ENCODE data around the gene TPPP2.
"Not testable (repeated sequence)": the region's sequence is repeated elsewhere in the genome, so short reads cannot be mapped to it uniquely, and the experiment has no call there.

The TPPP2 gene

DNA sequence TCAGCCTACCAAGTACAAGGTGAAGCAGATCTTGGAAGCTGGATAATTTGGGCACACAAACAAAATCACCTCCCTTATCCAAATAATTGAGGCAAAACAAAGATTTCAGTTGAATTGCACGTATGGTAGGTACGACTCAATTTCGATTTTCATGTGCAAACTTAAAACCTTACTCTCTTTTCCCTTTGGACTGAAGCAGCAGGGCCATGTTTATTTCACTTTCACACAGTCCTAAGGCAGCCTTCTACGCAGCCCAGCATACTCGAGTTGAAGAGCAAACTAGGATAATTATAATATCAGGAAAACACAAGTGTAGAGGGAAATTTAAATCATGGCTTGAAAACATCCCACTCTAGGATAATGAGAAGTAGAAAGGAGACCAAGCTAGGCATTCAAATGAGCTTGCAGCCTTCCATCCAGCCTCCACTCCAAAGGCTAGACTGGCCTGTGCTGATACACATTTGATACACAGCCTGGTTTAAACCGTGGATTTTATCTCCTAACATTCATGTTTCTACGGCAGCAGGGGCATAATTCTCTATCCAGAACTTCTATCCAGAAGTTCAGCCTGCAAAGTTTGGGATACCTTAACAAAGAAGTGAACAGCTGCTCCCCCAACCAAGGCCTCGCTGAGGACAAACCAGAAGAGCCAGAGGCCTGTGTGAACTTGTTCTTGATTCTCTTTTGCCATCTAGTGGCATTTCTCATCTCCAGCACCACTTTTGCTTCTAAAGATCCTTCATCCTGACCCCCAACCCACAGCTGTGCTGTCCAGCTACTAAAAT is 9.8 kb downstream of the TPPP2 start:
- DNase-seq (ENCODE audit: low spot score) = peak; percentile 58
- TF ChIP-seq CTCF (IDR thresholded peaks at IDR 0.05; ENCODE audit: extremely low read depth, missing control alignments) = peak; percentile 57

- no peak for DNase-seq (ENCODE audit: low spot score)
- no peak for TF ChIP-seq CTCF (IDR thresholded peaks at IDR 0.05; ENCODE audit: extremely low read depth, missing control alignments)
Observed at GRCh38 chr14:21040370-21040925, 10.4 kb downstream of the TPPP2 start.

DNA sequence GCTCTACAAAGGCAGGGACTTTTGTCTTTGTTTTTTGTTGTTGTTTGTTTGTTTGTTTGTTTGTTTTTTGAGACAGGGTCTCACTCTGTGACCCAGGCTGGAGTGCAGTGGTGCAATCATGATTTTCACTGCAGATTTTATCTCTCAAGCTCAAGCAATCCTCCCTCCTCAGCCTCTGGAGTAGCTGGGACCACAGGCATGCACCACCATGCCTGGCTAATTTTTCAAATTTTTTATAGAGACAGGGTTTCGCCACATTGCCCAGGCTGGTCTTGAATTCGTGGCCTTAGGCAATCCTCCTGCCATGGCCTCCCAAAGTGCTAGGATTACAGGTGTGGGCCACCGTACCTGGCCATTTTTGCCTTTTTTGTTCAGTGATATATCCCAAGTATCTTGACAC is 10.9 kb downstream of the TPPP2 start:
- DNase-seq (ENCODE audit: low spot score) = not testable (repeated sequence)

DNA sequence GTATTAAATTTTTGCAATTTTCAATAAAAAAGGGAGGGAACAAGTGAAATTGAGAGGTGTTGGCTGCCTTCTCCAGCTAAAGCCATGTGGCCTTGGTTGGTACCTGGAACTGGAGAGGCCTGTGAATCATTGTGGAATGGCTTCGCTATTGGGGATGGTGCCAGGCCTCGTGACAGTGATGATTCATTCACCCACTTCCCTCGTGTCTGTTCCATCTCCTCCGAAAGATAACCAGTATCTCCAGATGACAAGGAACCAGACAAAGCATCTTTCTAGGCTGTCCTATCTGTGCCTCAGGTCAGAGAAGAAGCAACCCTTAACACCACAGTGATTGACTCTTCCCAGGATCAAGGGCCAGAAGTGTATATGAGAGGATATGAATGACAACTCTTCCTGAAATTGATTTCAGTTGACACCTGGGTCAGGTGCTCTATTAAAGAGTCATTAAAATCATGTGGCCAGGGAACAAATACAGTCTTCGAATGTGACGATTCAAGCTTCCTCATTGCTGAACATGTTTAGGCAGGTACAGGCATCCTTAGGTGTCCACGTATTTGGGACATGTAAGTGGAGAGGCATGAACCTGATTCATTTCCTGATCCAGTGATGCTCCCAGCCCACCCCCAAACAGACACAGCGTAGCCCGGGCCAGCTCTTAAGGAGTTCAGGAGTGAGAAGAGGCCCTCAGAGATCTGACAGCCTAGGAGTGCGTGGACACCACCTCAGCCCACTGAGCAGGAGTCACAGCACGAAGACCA is 11.8 kb downstream of the TPPP2 start, which contains the start of gene RNASE7:
Gene RNASE7, plus strand, starts transcription at position 687 of the 758 bp plus-strand sequence. CDS start 631 bp downstream, outside the sequence.
- no peak for TF ChIP-seq CTCF (IDR thresholded peaks at IDR 0.05; ENCODE audit: extremely low read depth, missing control alignments)
- DNase-seq (ENCODE audit: low spot score) = no peak

DNA sequence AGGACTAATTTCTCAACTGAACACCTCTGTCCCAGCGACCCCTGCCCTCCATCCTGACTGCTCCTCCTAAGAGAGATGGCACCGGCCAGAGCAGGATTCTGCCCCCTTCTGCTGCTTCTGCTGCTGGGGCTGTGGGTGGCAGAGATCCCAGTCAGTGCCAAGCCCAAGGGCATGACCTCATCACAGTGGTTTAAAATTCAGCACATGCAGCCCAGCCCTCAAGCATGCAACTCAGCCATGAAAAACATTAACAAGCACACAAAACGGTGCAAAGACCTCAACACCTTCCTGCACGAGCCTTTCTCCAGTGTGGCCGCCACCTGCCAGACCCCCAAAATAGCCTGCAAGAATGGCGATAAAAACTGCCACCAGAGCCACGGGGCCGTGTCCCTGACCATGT is 12.9 kb downstream of the TPPP2 start:
- no peak for TF ChIP-seq CTCF (IDR thresholded peaks at IDR 0.05; ENCODE audit: extremely low read depth, missing control alignments)
- DNase-seq (ENCODE audit: low spot score) = no peak

DNA sequence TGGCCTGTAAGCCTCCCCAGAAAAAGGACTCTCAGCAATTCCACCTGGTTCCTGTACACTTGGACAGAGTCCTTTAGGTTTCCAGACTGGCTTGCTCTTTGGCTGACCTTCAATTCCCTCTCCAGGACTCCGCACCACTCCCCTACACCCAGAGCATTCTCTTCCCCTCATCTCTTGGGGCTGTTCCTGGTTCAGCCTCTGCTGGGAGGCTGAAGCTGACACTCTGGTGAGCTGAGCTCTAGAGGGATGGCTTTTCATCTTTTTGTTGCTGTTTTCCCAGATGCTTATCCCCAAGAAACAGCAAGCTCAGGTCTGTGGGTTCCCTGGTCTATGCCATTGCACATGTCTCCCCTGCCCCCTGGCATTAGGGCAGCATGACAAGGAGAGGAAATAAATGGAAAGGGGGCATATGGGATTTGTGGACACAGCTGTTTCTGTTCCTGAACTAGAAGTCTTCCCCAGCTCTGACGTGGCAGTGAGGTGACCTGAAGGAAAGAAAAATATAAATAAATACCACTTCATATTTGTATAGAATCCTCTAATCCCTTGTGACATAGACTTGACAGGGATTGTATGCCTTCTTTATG is 13.5 kb downstream of the TPPP2 start:
- DNase-seq (ENCODE audit: low spot score) = no peak
- no peak for TF ChIP-seq CTCF (IDR thresholded peaks at IDR 0.05; ENCODE audit: extremely low read depth, missing control alignments)

- no peak for TF ChIP-seq CTCF (IDR thresholded peaks at IDR 0.05; ENCODE audit: extremely low read depth, missing control alignments)
- DNase-seq (ENCODE audit: low spot score) = no peak
Observed at GRCh38 chr14:21043974-21044618, 14.1 kb downstream of the TPPP2 start.

Measured in GM20000 (cell line).